Skeletal muscle tissue (tissue), 4 donors: ENCODE measurements around the gene ABHD16B. TPM values are rescaled to one million over a fixed set of nuclear protein-coding genes. Genes with fewer than 3 reads are reported as not detected.

Experiments used
- H3K27ac ChIP-seq: one replicate; pipeline ENCODE4 v1.7.0; 2013; ENCODE audit warnings: mild to moderate bottlenecking, low read depth, low read length, inconsistent platforms
- H3K27me3 ChIP-seq, 3 donors: one replicate each; pipeline ENCODE4 v1.7.0; 2013; ENCODE audit warnings: low read length in 3 of 3; ENCODE audit not compliant: control insufficient read depth in 3 of 3, insufficient read depth in 3 of 3
- H3K36me3 ChIP-seq, 3 donors: one replicate each; pipeline ENCODE4 v1.7.0; 2013; ENCODE audit warnings: low read length in 3 of 3; ENCODE audit not compliant: control insufficient read depth in 3 of 3, insufficient read depth in 3 of 3
- H3K4me1 ChIP-seq, 3 donors: one replicate each; pipeline ENCODE4 v1.7.0; 2013; ENCODE audit warnings: low read length in 3 of 3, mild to moderate bottlenecking in 3 of 3; ENCODE audit not compliant: control insufficient read depth in 3 of 3, insufficient read depth in 3 of 3
- H3K4me3 ChIP-seq, 3 donors: one replicate each; pipeline ENCODE4 v1.7.0; 2013; ENCODE audit warnings: low read length in 3 of 3
- H3K9ac ChIP-seq, 3 donors: one replicate each; pipeline ENCODE4 v1.7.0; 2013; ENCODE audit warnings: low read length in 3 of 3, mild to moderate bottlenecking in 3 of 3, moderate library complexity in 2 of 3, low read depth in 1 of 3
- H3K9me3 ChIP-seq, 3 donors: one replicate each; pipeline ENCODE4 v1.7.0; 2013; ENCODE audit warnings: low read length in 3 of 3; ENCODE audit not compliant: control insufficient read depth in 3 of 3
- total RNA-seq: library from RNA; depleted of rRNA; stranded (reverse); fragments of >200 nt; gene quantifications from one replicate; pipeline ENCODE4 v1.2.3, GENCODE V29; 2014
- donor health status: Osteomylitis.

Gene ABHD16B
- total RNA-seq, 1 donor from 2014 or later, result not detected

GRCh38 chr20:63834491-63834880 is 26.8 kb upstream of the ABHD16B start:
- Histone ChIP-seq H3K36me3 (no peaks in the 10 kb centered on the region), H3K9me3 (no peaks in the 10 kb centered on the region), H3K27me3 (peaks cover 0 to 1% (median 0%) of the 10 kb centered on the region in 3 donors), H3K4me1 (peaks cover 14 to 27% (median 24%) of the 10 kb centered on the region in 3 donors), H3K4me3 (no peak overlapping the region), H3K9ac (no peak overlapping the region), H3K27ac (no peak overlapping the region)

GRCh38 chr20:63835021-63835858 is 26.1 kb upstream of the ABHD16B start:
- Histone ChIP-seq H3K9me3 (no peaks in the 10 kb centered on the region), H3K27me3 (no peaks in the 10 kb centered on the region), H3K4me3 (no peak overlapping the region), H3K36me3 (no peaks in the 10 kb centered on the region), H3K4me1 (peaks cover 12 to 24% (median 21%) of the 10 kb centered on the region in 3 donors), H3K27ac (no peak overlapping the region), H3K9ac (peak overlapping the region in 2 of 3 donors; percentile 23 to 25)

- Histone ChIP-seq H3K9ac (no peak overlapping the region), H3K36me3 (no peaks in the 10 kb centered on the region), H3K27ac (no peak overlapping the region), H3K4me3 (no peak overlapping the region), H3K4me1 (peaks cover 12 to 24% (median 21%) of the 10 kb centered on the region in 3 donors), H3K9me3 (no peaks in the 10 kb centered on the region), H3K27me3 (no peaks in the 10 kb centered on the region)
These were observed 24.6 kb upstream of the ABHD16B start for GRCh38 chr20:63836458-63837344.

GRCh38 chr20:63837479-63837878 is 23.8 kb upstream of the ABHD16B start:
- Histone ChIP-seq H3K27ac (no peak overlapping the region), H3K4me1 (peaks cover 12 to 24% (median 21%) of the 10 kb centered on the region in 3 donors), H3K27me3 (no peaks in the 10 kb centered on the region), H3K9ac (no peak overlapping the region), H3K36me3 (no peaks in the 10 kb centered on the region), H3K9me3 (no peaks in the 10 kb centered on the region), H3K4me3 (no peak overlapping the region)

GRCh38 chr20:63839620-63840019 is 21.7 kb upstream of the ABHD16B start:
- no peak overlapping the region for H3K4me3 ChIP-seq
- no peak overlapping the region for H3K27ac ChIP-seq
- no peaks in the 10 kb centered on the region for H3K36me3 ChIP-seq
- no peak overlapping the region for H3K9ac ChIP-seq
- H3K9me3 ChIP-seq, result no peaks in the 10 kb centered on the region
- H3K27me3 ChIP-seq, result peaks cover 0 to 7% (median 0%) of the 10 kb centered on the region in 3 donors
- peaks cover 1 to 9% (median 9%) of the 10 kb centered on the region in 3 donors for H3K4me1 ChIP-seq

GRCh38 chr20:63840405-63840828 is 20.9 kb upstream of the ABHD16B start:
- peaks cover 4 to 7% (median 4%) of the 10 kb centered on the region in 3 donors for H3K27me3 ChIP-seq

GRCh38 chr20:63842258-63842657 is 19.0 kb upstream of the ABHD16B start:
- Histone ChIP-seq H3K27me3 (peaks cover 4 to 8% (median 7%) of the 10 kb centered on the region in 3 donors), H3K27ac (no peak overlapping the region), H3K9ac (no peak overlapping the region), H3K9me3 (no peaks in the 10 kb centered on the region), H3K36me3 (no peaks in the 10 kb centered on the region), H3K4me3 (no peak overlapping the region), H3K4me1 (peaks cover 13 to 21% (median 21%) of the 10 kb centered on the region in 3 donors)

More at GRCh38 chr20:63840405-63840828, 20.9 kb upstream of the ABHD16B start:
- no peak overlapping the region for H3K4me3 ChIP-seq
- peaks cover 0 to 9% (median 9%) of the 10 kb centered on the region in 3 donors for H3K4me1 ChIP-seq
- no peak overlapping the region for H3K9ac ChIP-seq
- H3K36me3 ChIP-seq, result no peaks in the 10 kb centered on the region
- H3K27ac ChIP-seq, result no peak overlapping the region
- no peaks in the 10 kb centered on the region for H3K9me3 ChIP-seq

- H3K27me3 ChIP-seq, result peaks cover 4 to 9% (median 7%) of the 10 kb centered on the region in 3 donors
- H3K9ac ChIP-seq, result no peak overlapping the region
- peaks cover 17 to 29% (median 28%) of the 10 kb centered on the region in 3 donors for H3K4me1 ChIP-seq
- no peak overlapping the region for H3K4me3 ChIP-seq
- H3K27ac ChIP-seq, result no peak overlapping the region
- no peaks in the 10 kb centered on the region for H3K9me3 ChIP-seq
- H3K36me3 ChIP-seq, result no peaks in the 10 kb centered on the region
These were observed 18.1 kb upstream of the ABHD16B start for GRCh38 chr20:63843222-63843621.

- Histone ChIP-seq H3K27me3 (peaks cover 4 to 9% (median 7%) of the 10 kb centered on the region in 3 donors), H3K9me3 (no peaks in the 10 kb centered on the region), H3K27ac (no peak overlapping the region), H3K36me3 (no peaks in the 10 kb centered on the region), H3K4me1 (peaks cover 17 to 33% (median 32%) of the 10 kb centered on the region in 3 donors), H3K4me3 (no peak overlapping the region), H3K9ac (no peak overlapping the region)
These were observed 17.5 kb upstream of the ABHD16B start for GRCh38 chr20:63843778-63844177.
